GM19238 (cell line): ENCODE measurements around the gene ATMIN.

Experiments used
- DNase-seq: peaks from one replicate; pipeline ENCODE4 v3.0.0; 2011; ENCODE audit warnings: low spot score; ENCODE audit not compliant: insufficient read length

Gene ATMIN, protein sequence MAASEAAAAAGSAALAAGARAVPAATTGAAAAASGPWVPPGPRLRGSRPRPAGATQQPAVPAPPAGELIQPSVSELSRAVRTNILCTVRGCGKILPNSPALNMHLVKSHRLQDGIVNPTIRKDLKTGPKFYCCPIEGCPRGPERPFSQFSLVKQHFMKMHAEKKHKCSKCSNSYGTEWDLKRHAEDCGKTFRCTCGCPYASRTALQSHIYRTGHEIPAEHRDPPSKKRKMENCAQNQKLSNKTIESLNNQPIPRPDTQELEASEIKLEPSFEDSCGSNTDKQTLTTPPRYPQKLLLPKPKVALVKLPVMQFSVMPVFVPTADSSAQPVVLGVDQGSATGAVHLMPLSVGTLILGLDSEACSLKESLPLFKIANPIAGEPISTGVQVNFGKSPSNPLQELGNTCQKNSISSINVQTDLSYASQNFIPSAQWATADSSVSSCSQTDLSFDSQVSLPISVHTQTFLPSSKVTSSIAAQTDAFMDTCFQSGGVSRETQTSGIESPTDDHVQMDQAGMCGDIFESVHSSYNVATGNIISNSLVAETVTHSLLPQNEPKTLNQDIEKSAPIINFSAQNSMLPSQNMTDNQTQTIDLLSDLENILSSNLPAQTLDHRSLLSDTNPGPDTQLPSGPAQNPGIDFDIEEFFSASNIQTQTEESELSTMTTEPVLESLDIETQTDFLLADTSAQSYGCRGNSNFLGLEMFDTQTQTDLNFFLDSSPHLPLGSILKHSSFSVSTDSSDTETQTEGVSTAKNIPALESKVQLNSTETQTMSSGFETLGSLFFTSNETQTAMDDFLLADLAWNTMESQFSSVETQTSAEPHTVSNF

DNA sequence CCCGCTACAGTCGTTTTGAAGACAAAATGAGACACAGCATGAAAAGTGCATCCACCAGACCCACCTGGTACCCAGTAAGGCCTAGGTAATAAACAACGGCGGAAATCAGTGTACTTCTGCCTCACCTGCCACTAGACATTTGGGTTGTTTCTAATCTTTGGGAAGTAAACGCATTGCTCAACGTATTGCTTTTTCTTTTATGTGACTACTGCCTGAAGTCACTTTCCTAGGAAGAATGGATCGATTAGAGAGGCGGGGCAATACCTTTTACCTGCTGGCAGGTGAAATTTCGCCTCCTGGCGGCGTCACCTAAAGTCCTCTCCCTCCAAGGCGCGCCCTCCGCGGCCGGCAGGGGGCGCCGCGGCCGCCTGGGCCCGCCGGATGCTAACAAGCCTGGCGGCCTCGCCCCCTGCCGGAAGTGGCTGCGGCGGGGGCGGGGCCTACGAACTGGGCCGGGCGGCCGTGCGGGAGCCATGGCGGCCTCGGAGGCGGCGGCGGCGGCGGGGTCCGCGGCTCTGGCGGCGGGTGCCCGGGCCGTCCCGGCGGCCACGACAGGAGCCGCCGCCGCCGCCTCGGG is at the start of gene ATMIN:
TSS of gene ATMIN (plus strand) at position 445 of the 577 bp plus-strand sequence. CDS start at position 474, 29 bp downstream.
- peak; percentile 97 for DNase-seq

- no peak for DNase-seq
Observed at GRCh38 chr16:80986557-80986956, 49.1 kb upstream of the ATMIN start.

DNA sequence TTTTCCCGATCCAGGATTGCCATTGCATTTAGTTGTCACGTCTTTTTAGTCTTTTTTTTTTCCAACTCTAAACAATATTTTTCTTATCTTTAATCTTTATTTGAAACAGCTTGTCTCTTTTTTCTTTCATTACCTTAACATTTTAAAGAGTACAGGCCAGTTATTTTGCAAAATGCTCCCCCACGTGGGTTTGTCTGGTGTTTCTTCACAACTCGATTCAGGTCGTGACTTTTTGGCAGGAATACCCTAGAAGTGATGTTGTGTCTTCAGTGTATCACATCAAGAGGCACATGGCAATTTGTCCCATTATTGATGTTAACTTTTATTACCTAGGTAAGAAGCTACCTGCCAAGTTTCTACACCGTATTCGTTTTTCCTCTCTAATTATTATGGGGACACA is 46.9 kb upstream of the ATMIN start:
- no peak for DNase-seq

DNA sequence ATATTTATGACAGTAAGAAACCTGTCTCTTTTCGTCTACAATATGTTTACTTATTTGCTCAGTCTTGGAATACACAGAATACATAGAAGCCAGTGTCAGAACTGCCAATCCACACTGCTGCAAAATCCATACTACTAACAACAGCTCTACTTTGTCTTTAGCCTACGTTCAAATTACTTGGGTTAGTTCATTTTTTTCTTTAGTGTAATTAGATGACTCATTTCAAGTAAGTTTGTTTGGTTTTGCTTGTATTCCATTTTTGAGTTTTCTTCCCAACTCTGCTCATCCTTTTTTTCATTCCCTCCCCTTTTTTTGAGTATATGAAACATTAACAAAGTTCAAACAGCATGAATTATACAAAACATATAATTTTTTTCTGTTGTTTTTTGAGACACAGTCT is 45.8 kb upstream of the ATMIN start:
- no peak for DNase-seq

- no peak for DNase-seq
Observed at GRCh38 chr16:80990577-80990976, 45.1 kb upstream of the ATMIN start.

DNA sequence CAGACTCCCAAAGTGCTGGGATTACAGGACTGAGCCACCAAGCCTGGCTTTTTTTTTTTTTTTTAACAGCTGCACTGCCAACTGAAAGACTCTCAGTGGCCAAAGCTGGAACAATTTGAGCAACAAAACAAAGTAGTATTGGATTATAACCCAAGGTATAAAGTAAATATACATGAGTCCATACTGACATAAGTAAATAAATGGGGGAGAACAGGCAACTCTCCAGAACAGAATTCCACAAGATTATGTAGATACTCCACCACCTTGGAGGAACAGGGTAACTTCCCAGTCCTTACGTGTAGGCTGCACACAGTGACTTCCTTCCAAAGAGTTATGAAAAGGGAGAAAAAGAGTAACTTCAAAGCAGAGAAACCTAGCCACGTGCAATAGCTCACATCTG is 44.7 kb upstream of the ATMIN start:
- no peak for DNase-seq

DNA sequence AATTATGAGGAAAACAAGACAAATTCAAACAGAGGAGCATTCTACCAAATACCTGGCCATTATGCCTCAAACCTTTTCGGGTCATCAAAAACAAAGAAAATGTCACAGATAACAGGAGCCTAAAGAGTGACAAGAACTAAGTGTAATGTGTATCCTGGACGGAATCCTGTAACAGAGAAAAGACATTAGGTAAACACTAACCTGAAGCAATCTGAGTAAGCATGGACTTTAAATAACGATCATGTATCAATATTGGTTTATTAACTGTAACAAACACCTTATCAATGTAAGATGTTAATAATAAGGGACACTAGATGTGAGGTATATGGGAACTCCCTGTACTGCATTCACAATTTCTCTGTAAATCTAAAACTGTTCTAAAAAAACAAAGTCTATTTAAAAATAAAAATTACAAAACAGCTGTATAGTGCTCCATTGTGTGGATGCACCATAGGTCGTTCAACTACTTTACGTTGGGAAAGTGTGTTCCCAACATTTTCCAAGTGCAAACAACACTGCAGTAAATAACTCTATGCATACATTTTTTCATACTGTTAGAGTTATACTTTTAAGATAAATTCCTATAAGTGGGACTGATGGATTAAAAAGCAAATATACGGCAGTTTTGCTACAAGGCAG is 43.7 kb upstream of the ATMIN start:
- no peak for DNase-seq

DNA sequence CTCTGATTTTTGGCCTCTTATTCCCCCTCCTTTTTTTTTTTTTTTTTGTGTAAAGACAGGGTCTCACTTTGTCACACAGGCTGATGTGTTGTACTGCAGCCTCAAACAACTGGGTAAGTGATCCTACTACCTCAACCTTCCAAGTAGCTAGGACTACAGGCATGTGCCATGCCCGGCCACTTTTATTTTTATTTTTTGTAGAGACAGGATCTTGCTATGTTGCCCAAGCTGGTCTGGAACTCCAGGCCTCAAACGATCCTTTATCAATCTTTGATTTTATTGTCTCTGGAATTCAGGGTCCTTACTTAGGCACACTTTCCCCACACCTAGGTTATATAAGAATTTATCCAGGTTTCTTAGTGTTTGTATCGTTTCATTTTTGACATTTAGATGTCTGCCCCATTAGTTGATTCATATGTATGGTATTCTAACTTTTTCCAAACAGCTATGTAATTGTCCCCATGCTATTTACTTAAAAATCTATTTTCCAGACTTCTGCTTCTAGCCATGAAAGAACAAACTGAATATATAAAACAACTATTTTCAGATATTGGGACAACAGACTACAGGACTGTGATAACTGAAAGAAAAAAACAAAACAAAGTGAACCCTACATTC is 42.9 kb upstream of the ATMIN start:
- DNase-seq = no peak

DNA sequence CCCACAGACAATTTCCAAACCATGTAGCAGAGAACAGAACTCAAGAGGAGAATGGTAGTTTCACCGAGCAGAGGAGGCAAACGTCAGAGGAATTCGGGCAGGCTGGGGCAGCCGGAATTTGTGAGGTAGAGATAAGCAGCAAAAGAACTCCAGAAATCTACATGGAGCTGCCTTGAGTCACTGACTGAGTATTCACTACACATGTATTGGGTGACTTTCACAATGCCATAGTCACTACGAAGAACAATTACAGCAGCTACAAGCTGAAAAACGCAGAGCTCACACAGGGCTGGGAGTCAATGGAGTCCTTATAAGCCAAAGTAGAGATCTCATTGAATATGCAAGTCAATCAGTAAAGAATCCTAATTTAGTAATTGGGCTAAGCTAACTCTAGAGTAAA is 42.3 kb upstream of the ATMIN start:
- no peak for DNase-seq

DNA sequence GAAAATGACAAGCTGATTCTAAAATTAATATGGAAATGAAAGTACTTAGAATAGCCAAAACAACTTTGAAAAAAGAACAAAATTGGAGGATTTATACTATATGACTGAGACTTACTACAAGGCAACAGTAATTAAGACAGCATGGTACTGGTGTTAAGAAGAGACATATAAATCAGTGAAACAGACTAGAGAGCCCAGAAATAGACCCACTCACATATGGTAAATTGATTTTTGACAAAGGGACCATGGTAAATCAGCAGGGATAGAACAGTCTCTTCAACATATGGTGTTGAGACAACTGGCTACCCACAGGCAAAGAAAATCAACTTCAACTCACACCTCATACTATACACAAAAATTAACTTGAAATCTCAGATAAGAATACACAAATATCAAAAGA is 41.8 kb upstream of the ATMIN start:
- no peak for DNase-seq

- DNase-seq = no peak
Observed at GRCh38 chr16:80994451-80994850, 41.2 kb upstream of the ATMIN start.

- DNase-seq = no peak
Observed at GRCh38 chr16:80996688-80997138, 38.9 kb upstream of the ATMIN start.

GRCh38 chr16:80997139-80997798 is 38.4 kb upstream of the ATMIN start:
- no peak for DNase-seq

DNA sequence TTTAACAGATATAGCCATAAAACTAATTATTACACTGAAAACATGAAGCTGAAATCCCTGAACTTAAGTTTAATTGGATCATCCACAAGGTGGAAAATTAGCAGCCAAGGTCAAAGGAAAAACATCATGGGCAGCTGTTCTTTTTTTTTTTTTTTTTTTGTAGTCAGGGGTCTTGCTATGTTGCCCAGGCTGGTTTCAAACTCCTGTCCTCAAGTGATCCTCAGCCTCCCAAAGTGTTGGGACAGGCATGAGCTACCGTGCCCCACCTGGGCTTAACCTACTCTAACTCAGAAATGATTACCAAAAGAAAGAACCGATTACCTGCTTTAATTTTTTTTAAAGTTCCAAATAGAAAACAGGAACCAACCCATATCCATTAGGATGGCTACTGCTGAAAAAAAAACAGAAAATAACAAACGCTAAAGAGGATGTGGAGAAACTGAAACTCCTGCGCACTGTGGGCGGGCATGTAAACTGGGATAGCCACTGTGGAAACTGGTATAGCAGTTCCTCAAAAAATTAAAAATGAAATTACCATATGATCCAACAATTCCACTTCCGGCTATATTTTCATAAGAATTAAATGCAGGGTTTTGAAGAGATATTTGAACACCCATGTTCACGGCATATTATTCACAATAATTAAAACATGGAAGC is 37.5 kb upstream of the ATMIN start:
- no peak for DNase-seq

DNA sequence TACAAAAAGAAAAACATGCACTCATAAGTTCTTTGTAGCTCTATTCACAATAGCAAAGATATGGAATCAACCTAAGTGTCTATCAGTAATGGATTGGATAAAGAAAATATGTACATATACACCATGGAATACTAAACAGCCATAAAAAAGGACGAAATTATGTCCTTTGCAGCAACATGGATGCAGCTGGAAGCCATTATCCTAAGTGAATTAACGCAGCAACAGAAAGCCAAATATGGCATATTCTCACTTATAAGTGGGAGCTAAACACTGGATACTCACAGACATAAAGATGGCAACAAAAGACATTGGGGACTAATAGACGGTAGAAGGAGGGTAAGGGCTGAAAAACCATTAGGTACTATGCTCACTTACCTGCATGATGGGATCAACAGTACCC is 34.8 kb upstream of the ATMIN start:
- no peak for DNase-seq

GRCh38 chr16:81001330-81001729 is 34.3 kb upstream of the ATMIN start:
- DNase-seq = no peak

DNA sequence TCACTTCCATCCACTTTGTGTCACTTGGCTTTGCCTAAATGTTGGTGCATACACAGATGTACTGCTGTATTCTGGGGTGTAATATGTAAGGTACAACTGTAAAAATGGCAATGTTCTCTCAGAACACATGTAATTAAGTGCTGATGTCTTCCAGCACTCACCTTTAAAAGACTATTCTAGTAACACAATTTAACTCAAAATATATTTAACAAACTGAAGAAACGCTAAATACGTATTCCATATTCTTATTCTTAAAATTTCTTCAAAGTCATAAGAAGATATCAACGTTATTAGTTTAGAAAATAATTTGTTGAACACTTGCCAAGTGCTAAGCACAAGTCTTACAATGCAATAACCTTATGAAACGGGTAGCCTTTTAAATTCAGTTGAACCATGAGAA is 32.6 kb upstream of the ATMIN start:
- no peak for DNase-seq

GRCh38 chr16:81003610-81004460 is 31.8 kb upstream of the ATMIN start:
- DNase-seq = no peak

- no peak for DNase-seq
Observed at GRCh38 chr16:81004646-81005353, 30.8 kb upstream of the ATMIN start.
